HG03442 (cell line): ENCODE results near the gene ERG28.

Experiments
- ATAC-seq: cut with Tn5 transposase; IDR thresholded peaks from one replicate; pipeline ENCODE4 v1.9.1; 2021; ENCODE audit warnings: mild to moderate bottlenecking, moderate library complexity; ENCODE audit not compliant: unreplicated experiment

Gene ERG28

GRCh38 chr14:75661499-75661814 is 781 bp upstream of the ERG28 start:
- no peak for ATAC-seq

- no peak for ATAC-seq
These were observed 442 bp downstream of the ERG28 start for GRCh38 chr14:75660238-75660629.

- no peak for ATAC-seq
These were observed 1.7 kb downstream of the ERG28 start for GRCh38 chr14:75658957-75659356.

- no peak for ATAC-seq
These were observed 3.3 kb downstream of the ERG28 start for GRCh38 chr14:75657331-75657730.

GRCh38 chr14:75655235-75655634 is 5.4 kb downstream of the ERG28 start:
- no peak for ATAC-seq

- no peak for ATAC-seq
These were observed 6.4 kb downstream of the ERG28 start for GRCh38 chr14:75654127-75654732.

- no peak for ATAC-seq
These were observed 7.1 kb downstream of the ERG28 start for GRCh38 chr14:75653563-75653962.

- no peak for ATAC-seq
These were observed 10.2 kb downstream of the ERG28 start for GRCh38 chr14:75650253-75651058.

GRCh38 chr14:75649773-75650172 is 10.9 kb downstream of the ERG28 start:
- no peak for ATAC-seq

- no peak for ATAC-seq
These were observed 11.3 kb downstream of the ERG28 start for GRCh38 chr14:75649337-75649736.

GRCh38 chr14:75648066-75648838 is 12.4 kb downstream of the ERG28 start:
- ATAC-seq: no peak

- ATAC-seq: no peak
These were observed 13.0 kb downstream of the ERG28 start for GRCh38 chr14:75647640-75648039.

GRCh38 chr14:75646762-75647161 is 13.9 kb downstream of the ERG28 start:
- no peak for ATAC-seq

- ATAC-seq: no peak
These were observed 15.6 kb downstream of the ERG28 start for GRCh38 chr14:75645056-75645455.

GRCh38 chr14:75643985-75644384 is 16.7 kb downstream of the ERG28 start:
- no peak for ATAC-seq

- ATAC-seq: no peak
These were observed 19.8 kb downstream of the ERG28 start for GRCh38 chr14:75640876-75641275.

- no peak for ATAC-seq
These were observed 24.5 kb downstream of the ERG28 start for GRCh38 chr14:75636100-75636692.

GRCh38 chr14:75634848-75635247 is 25.8 kb downstream of the ERG28 start:
- no peak for ATAC-seq

GRCh38 chr14:75631453-75631831 is 29.2 kb downstream of the ERG28 start:
- ATAC-seq: no peak

GRCh38 chr14:75630695-75631452 is 29.8 kb downstream of the ERG28 start:
- ATAC-seq: no peak

GRCh38 chr14:75628816-75629215 is 31.9 kb downstream of the ERG28 start:
- no peak for ATAC-seq
